OCI-LY3 (cell line): ENCODE data around the gene POLR3H.

ENCODE experiments used
- EZH2phosphoT487 ChIP-seq: fragments of 200-600 bp; shearing (Covaris generic); IDR thresholded peaks from 2 replicates; pipeline ENCODE4 v1.6.1; 2018; ENCODE audit warnings: antibody characterized with exemption, mixed run types, low read depth
- TF ChIP-seq, protein P1 (sequence below): fragments of 200-600, 300-600 bp; sonication (generic); IDR thresholded peaks from 2 replicates; pipeline ENCODE4 v1.5.1; 2014; ENCODE audit warnings: antibody characterized with exemption, low read length, low read depth

DNA sequence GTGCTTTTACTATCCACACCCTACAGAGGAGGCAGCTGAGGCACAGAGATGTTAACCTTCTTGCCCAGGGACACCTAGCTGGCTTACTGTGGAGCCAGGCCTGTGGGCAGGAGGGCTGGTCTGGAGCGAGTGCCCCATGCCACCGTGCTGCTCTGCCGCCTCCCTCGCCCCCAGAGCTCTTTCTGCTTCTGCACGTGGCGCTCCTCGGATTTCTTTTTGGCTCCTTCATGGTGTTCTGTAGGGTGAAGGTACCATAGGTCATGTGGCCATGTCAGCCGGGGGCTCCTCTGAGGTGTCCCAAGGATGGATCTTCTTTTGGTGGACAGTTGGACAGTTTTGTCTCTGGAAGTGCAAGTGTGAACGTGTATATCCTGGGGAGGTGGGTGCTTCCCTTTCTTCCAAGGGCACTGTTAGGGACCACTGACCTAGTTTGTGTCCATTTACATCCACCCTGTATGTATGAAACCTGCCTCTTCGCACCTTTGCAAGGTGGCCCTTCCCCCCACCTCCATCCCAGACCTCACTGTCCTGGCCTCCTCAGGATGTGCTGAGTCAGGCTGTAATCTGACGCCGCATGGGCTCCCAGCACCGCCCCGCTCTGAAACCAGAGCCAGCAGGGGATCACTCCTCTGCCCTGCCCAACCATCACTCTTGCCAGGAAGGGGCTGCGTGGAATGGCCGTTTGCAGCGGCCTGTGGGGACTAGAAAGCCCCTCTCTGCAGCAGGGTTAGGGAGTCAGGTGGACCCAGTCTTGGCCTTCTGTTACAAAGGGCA lies 31.7 kb downstream of the POLR3H start:
- TF ChIP-seq, protein P1, sequence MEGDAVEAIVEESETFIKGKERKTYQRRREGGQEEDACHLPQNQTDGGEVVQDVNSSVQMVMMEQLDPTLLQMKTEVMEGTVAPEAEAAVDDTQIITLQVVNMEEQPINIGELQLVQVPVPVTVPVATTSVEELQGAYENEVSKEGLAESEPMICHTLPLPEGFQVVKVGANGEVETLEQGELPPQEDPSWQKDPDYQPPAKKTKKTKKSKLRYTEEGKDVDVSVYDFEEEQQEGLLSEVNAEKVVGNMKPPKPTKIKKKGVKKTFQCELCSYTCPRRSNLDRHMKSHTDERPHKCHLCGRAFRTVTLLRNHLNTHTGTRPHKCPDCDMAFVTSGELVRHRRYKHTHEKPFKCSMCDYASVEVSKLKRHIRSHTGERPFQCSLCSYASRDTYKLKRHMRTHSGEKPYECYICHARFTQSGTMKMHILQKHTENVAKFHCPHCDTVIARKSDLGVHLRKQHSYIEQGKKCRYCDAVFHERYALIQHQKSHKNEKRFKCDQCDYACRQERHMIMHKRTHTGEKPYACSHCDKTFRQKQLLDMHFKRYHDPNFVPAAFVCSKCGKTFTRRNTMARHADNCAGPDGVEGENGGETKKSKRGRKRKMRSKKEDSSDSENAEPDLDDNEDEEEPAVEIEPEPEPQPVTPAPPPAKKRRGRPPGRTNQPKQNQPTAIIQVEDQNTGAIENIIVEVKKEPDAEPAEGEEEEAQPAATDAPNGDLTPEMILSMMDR: no peak
- no peak for TF ChIP-seq EZH2phosphoT487
